Esophagus muscularis mucosa (tissue), 3 donors: Measurements from ENCODE around the gene ERBB4.

ENCODE experiments used
- CTCF ChIP-seq, 3 experiments: fragments of 200-600 bp in 2 of 3; fragments of 450-650 bp in 1 of 3; sonication (generic) in 2 of 3; IDR thresholded peaks; one replicate each; pipeline ENCODE4 v1.5.1; 2017 to 2019; ENCODE audit warnings: antibody characterized with exemption in 3 of 3, mild to moderate bottlenecking in 2 of 3, moderate library complexity in 1 of 3
- POLR2A ChIP-seq: fragments of 450-650 bp; IDR thresholded peaks from one replicate; pipeline ENCODE4 v1.6.1; 2017; ENCODE audit warnings: antibody characterized with exemption, moderate library complexity, mild to moderate bottlenecking, low read depth

GRCh38 chr2:212156088-212156487 lies 382.5 kb downstream of the ERBB4 start:
- no peak for TF ChIP-seq CTCF (IDR thresholded peaks at IDR 0.05)
- TF ChIP-seq POLR2A = no peak
